GM12878 (cell line): ENCODE measurements around the gene NRG3. TPM values are rescaled to one million over a fixed set of nuclear protein-coding genes. Genes with fewer than 3 reads are reported as not detected.

Experiments
- ATAC-seq: fragments of 200-7000 bp; cut with Tn5 transposase; 3 replicates; pipeline ENCODE4 v1.9.1; 2020; ENCODE audit warnings: mild to moderate bottlenecking, moderate library complexity
- BruUV-seq: library from RNA; stranded (reverse); fragments of 400-500 nt; replicated peaks from 2 replicates; lab custom pipeline; 2021; lab: Mats Ljungman, UMichigan
- CTCF ChIA-PET: fragments of 300-600 bp; sonication (Branson Sonifier 250); formaldehyde crosslinking; extraction: SDS; loops from one replicate; lab custom pipeline; 2021; ENCODE audit warnings: inconsistent platforms; lab: Yijun Ruan, JAX
- POLR2A ChIA-PET: fragments of 350-600 bp; formaldehyde crosslinking; extraction: SDS; loops from one replicate; lab custom pipeline; 2021; ENCODE audit warnings: inconsistent platforms; lab: Charles Lee
- RAD21 ChIA-PET: fragments of 300-600 bp; sonication (Branson Sonifier 250); formaldehyde crosslinking; loops from one replicate; lab custom pipeline; 2023; ENCODE audit warnings: antibody characterized with exemption; ENCODE audit not compliant: unreplicated experiment; lab: Charles Lee
- SMC1A ChIA-PET: fragments of 300-600 bp; sonication (Branson Sonifier 250); formaldehyde crosslinking; loops from one replicate; lab custom pipeline; 2023; ENCODE audit not compliant: unreplicated experiment, uncharacterized antibody; lab: Charles Lee
- DNase-seq: peaks from one replicate; pipeline ENCODE4 v3.0.0-alpha.2; 2011; ENCODE audit warnings: low read depth, low spot score
- FAIRE-seq: peaks from 3 replicates; lab custom pipeline; 2011; peaks lifted over from hg19 to GRCh38; lab: Jason Lieb, UNC
- H2AFZ ChIP-seq: 2 replicates; pipeline ENCODE4 v1.6.0; 2011; ENCODE audit warnings: low read depth, low read length, control low read depth; ENCODE audit not compliant: control insufficient read depth
- H3K27ac ChIP-seq: 2 replicates; pipeline ENCODE4 v1.5.1; 2011; ENCODE audit warnings: control low read depth; ENCODE audit not compliant: control insufficient read depth, insufficient read depth
- H3K27me3 ChIP-seq, 2 experiments: replicated peaks in 1 of 2; 2 replicates each; pipeline versions ENCODE4 v1.6.0 to v1.6.1; 2011; ENCODE audit warnings: low read length in 1 of 2; ENCODE audit not compliant: control insufficient read depth in 2 of 2, insufficient read depth in 2 of 2
- H3K36me3 ChIP-seq, 2 experiments: 2 replicates each; pipeline ENCODE4 v1.5.1; 2011; ENCODE audit warnings: low read length in 1 of 2; ENCODE audit not compliant: control insufficient read depth in 2 of 2, insufficient read depth in 2 of 2
- H3K4me1 ChIP-seq: 2 replicates; pipeline ENCODE4 v1.6.1; 2011; ENCODE audit warnings: mild to moderate bottlenecking, low read length, moderate library complexity, mixed read lengths; ENCODE audit not compliant: control insufficient read depth, insufficient read depth
- H3K4me2 ChIP-seq: 2 replicates; pipeline ENCODE4 v1.6.0; 2011; ENCODE audit warnings: control low read depth; ENCODE audit not compliant: control insufficient read depth, insufficient read depth
- H3K4me3 ChIP-seq: fragments of 200-600 bp; sonication (generic); 2 replicates; pipeline ENCODE4 v1.5.1; 2016
- H3K79me2 ChIP-seq: 2 replicates; pipeline ENCODE4 v1.6.0; 2011; ENCODE audit warnings: low read length; ENCODE audit not compliant: control insufficient read depth, insufficient read depth
- H3K9ac ChIP-seq: 2 replicates; pipeline ENCODE4 v1.8.0; 2011; ENCODE audit warnings: low read length, control low read depth, mixed read lengths; ENCODE audit not compliant: control insufficient read depth, insufficient read depth
- H3K9me3 ChIP-seq: replicated peaks from 3 replicates; pipeline ENCODE4 v1.5.1; 2011; ENCODE audit warnings: mild to moderate bottlenecking, low read length; ENCODE audit not compliant: control insufficient read depth, insufficient read depth
- H4K20me1 ChIP-seq: 2 replicates; pipeline ENCODE4 v1.6.0; 2011; ENCODE audit not compliant: control insufficient read depth, insufficient read depth
- BRCA1 ChIP-seq: IDR thresholded peaks from 2 replicates; pipeline ENCODE4 v1.6.1; 2011; ENCODE audit warnings: low read depth, low read length, improper control_type of control experiment
- CBX5 ChIP-seq: sonication (generic); IDR thresholded peaks from 2 replicates; pipeline ENCODE4 v1.6.1; 2016; ENCODE audit warnings: low read depth, moderate library complexity, mild to moderate bottlenecking, inconsistent platforms
- CHD2 ChIP-seq: IDR thresholded peaks from 2 replicates; pipeline ENCODE4 v1.6.1; 2011; ENCODE audit warnings: low read depth, low read length, improper control_type of control experiment, borderline replicate concordance
- CREM ChIP-seq: IDR thresholded peaks from 2 replicates; pipeline ENCODE4 v1.6.1; 2014; ENCODE audit warnings: antibody characterized with exemption, low read depth
- DPF2 ChIP-seq: fragments of 450-650 bp; IDR thresholded peaks from 2 replicates; pipeline ENCODE4 v1.6.1; 2017; ENCODE audit warnings: mild to moderate bottlenecking
- EZH2 ChIP-seq: IDR thresholded peaks from 2 replicates; pipeline ENCODE4 v1.6.1; 2012; ENCODE audit warnings: low read depth, mild to moderate bottlenecking, control low read depth, inconsistent platforms, low read length, borderline replicate concordance; ENCODE audit not compliant: control insufficient read depth
- FOXK2 ChIP-seq: fragments of 450-650 bp; IDR thresholded peaks from 2 replicates; pipeline ENCODE4 v1.6.1; 2017; ENCODE audit warnings: mild to moderate bottlenecking, moderate library complexity
- GABPA ChIP-seq: IDR thresholded peaks from 2 replicates; pipeline ENCODE4 v1.6.1; 2014; ENCODE audit warnings: antibody characterized with exemption, low read depth, mild to moderate bottlenecking, inconsistent platforms
- KAT2A ChIP-seq: conservative IDR thresholded peaks from 2 replicates; pipeline ENCODE4 v1.6.1; 2011; ENCODE audit warnings: low read depth, low read length; ENCODE audit not compliant: control insufficient read depth
- NRF1 ChIP-seq: conservative IDR thresholded peaks from 2 replicates; pipeline ENCODE4 v1.6.1; 2011; ENCODE audit warnings: mild to moderate bottlenecking, low read depth, low read length, improper control_type of control experiment
- PML ChIP-seq: IDR thresholded peaks from 2 replicates; pipeline ENCODE4 v1.6.1; 2012; ENCODE audit warnings: low read length, inconsistent platforms
- POLR2AphosphoS5 ChIP-seq: IDR thresholded peaks from 2 replicates; pipeline ENCODE4 v1.6.1; 2011; ENCODE audit warnings: mild to moderate bottlenecking, low read length, inconsistent platforms
- RBBP5 ChIP-seq: fragments of 200-600 bp; sonication (generic); conservative IDR thresholded peaks from 2 replicates; pipeline ENCODE4 v1.6.1; 2016
- RELB ChIP-seq: fragments of 450-650 bp; IDR thresholded peaks from 2 replicates; pipeline ENCODE4 v1.6.1; 2017; ENCODE audit warnings: low read depth, mild to moderate bottlenecking, moderate library complexity
- SMAD1 ChIP-seq: fragments of 450-650 bp; IDR thresholded peaks from 2 replicates; pipeline ENCODE4 v1.6.1; 2018; ENCODE audit warnings: mild to moderate bottlenecking, low read depth; ENCODE audit not compliant: partially characterized antibody
- SMARCA5 ChIP-seq: fragments of 450-650 bp; IDR thresholded peaks from 2 replicates; pipeline ENCODE4 v1.6.1; 2017; ENCODE audit warnings: mild to moderate bottlenecking
- SMC3 ChIP-seq: IDR thresholded peaks from 2 replicates; pipeline ENCODE4 v1.6.1; 2011; ENCODE audit warnings: low read length, improper control_type of control experiment, borderline replicate concordance
- SP1 ChIP-seq: IDR thresholded peaks from one replicate; pipeline ENCODE4 v1.6.1; 2011; ENCODE audit warnings: low read depth, low read length
- USF1 ChIP-seq: IDR thresholded peaks from 2 replicates; pipeline ENCODE4 v1.6.1; 2011; ENCODE audit warnings: borderline replicate concordance, low read depth, mild to moderate bottlenecking, moderate library complexity, mixed read lengths, low read length; ENCODE audit not compliant: insufficient read depth; ENCODE audit errors: extremely low read length
- WGBS: methylation state at CpG from one replicate; pipeline ENCODE4 v1.1.6; 2016; ENCODE audit warnings: low lambda C conversion rate; ENCODE audit not compliant: insufficient replicate concordance, insufficient coverage; ENCODE audit errors: missing lambda C conversion rate; 5-methylcytosine and 5-hydroxymethylcytosine counted together
- in situ Hi-C: fragments of 300-500 bp; cut with MboI; formaldehyde crosslinking; loops from 9 replicates; pipeline ENCODE4 v1.14.3; 2018; ENCODE audit warnings: mixed read lengths
- intact Hi-C: fragments of 100-400 bp; cut with micrococcal nuclease; formaldehyde crosslinking; loops from one replicate; pipeline ENCODE4 v1.14.2; 2022; ENCODE audit not compliant: unreplicated experiment
- polyA plus RNA-seq, 11 experiments: library from polyadenylated mRNA; depleted of rRNA in 4 of 11; unstranded in 6 of 11; stranded (reverse) in 5 of 11; fragments of >200 nt; fragmentation: Nextera tagmentation in 4 of 11; fragmentation: Illumina TruSeq in 1 of 11; extraction: Ambion mirVana in 4 of 11; extraction: Trizol in 1 of 11; gene quantifications; 1 replicate in 1 of 11; 2 replicates in 10 of 11; pipeline versions ENCODE4 v1.2.1 to v1.2.3, GENCODE V29; 2011 to 2016; ENCODE audit warnings: inconsistent platforms in 2 of 11, missing spikeins in 2 of 11, low read depth in 1 of 11
- total RNA-seq, 4 experiments: library from RNA; depleted of rRNA in 3 of 4; stranded (reverse); fragments of >200 nt in 3 of 4; fragmentation: Illumina TruSeq in 1 of 4; extraction: Trizol in 1 of 4; gene quantifications; 2 replicates each; pipeline versions ENCODE4 v1.2.1 to v1.2.3, GENCODE V29; 2013 to 2021

NRG3 gene
- total and polyA plus RNA-seq, 10 of the 15 experiments (the other 5 are each of a cell fraction or from before 2014, with no cell fraction given) = 0.03 to 0.41 (median 0.17) TPM; not detected in 3

GRCh38 chr10:82194419-82194818, 319.4 kb downstream of the NRG3 start:
- H3K36me3 ChIP-seq = no peaks in the 10 kb centered on the region
- no peaks in the 10 kb centered on the region for H3K27me3 ChIP-seq
- BruUV-seq = no TSS peak
- intact Hi-C loops = no loop called here
- no peak for ATAC-seq
- H3K4me2 ChIP-seq = no peak overlapping the region
- no peaks in the 10 kb centered on the region for H3K4me1 ChIP-seq
- H3K4me3 ChIP-seq = no peak overlapping the region
- H3K79me2 ChIP-seq = no peaks in the 10 kb centered on the region
- H2AFZ ChIP-seq = no peak overlapping the region
- no peak overlapping the region for H3K27ac ChIP-seq
- RAD21 ChIA-PET = no interaction called here
- no peak for TF ChIP-seq CHD2
- no peak for TF ChIP-seq CBX5
- no peak for TF ChIP-seq RBBP5
- TF ChIP-seq SP1 = no peak
- TF ChIP-seq PML = no peak
- TF ChIP-seq CREM = no peak
- TF ChIP-seq DPF2 = no peak
- no peak for TF ChIP-seq FOXK2
- TF ChIP-seq, all 136 proteins: peak for 0
- in situ Hi-C loops = no loop called here
- ChIA-PET CTCF (no interaction called here), POLR2A (no interaction called here), SMC1A (no interaction called here)
- no peaks in the 10 kb centered on the region for H3K9me3 ChIP-seq
- 1% methylated on average over 7 of the region's 7 CpGs for WGBS
- no peak for DNase-seq
- H4K20me1 ChIP-seq = no peaks in the 10 kb centered on the region
- H3K9ac ChIP-seq = no peak overlapping the region
- no peak for FAIRE-seq

- Histone ChIP-seq H3K27me3 (no peaks in the 10 kb centered on the region), H3K4me1 (no peaks in the 10 kb centered on the region), H3K4me2 (no peak overlapping the region), H3K27ac (no peak overlapping the region), H3K9ac (no peak overlapping the region), H4K20me1 (no peaks in the 10 kb centered on the region), H3K4me3 (no peak overlapping the region), H3K36me3 (no peaks in the 10 kb centered on the region), H3K9me3 (no peaks in the 10 kb centered on the region), H2AFZ (no peak overlapping the region), H3K79me2 (no peaks in the 10 kb centered on the region)
- POLR2A ChIA-PET = no interaction called here
- in situ Hi-C loops (no loop called here), intact Hi-C loops (no loop called here)
- no peak for DNase-seq
- SMC1A ChIA-PET = interaction anchor here (1.0 kb wide), 1 partner anchor 84 kb away, joined by 3 read pairs; no protein-coding TSS in a partner anchor
- ATAC-seq = no peak
- no TSS peak for BruUV-seq
- RAD21 ChIA-PET = no interaction called here
- no peak for FAIRE-seq
- 26% methylated on average over 2 of the region's 2 CpGs for WGBS
- TF ChIP-seq SMARCA5 = no peak
- no peak for TF ChIP-seq CHD2
- no peak for TF ChIP-seq SMC3
- no peak for TF ChIP-seq BRCA1
- no peak for TF ChIP-seq RELB
- no peak for TF ChIP-seq NRF1
- TF ChIP-seq GABPA = no peak
- no peak for TF ChIP-seq USF1
- no peak for TF ChIP-seq EZH2
- TF ChIP-seq KAT2A = no peak
- no peak for TF ChIP-seq POLR2AphosphoS5
- no peak for TF ChIP-seq SMAD1
- TF ChIP-seq FOXK2 = no peak
- CTCF ChIA-PET = no interaction called here
Measured at GRCh38 chr10:82206831-82207230, 331.8 kb downstream of the NRG3 start.
